HepG2 (cell line): ENCODE data around the gene SSU72. TPM values are rescaled to one million over a fixed set of nuclear protein-coding genes. Genes with fewer than 3 reads are reported as not detected.
"Not testable (repeated sequence)": the region's sequence is repeated elsewhere in the genome, so short reads cannot be mapped to it uniquely, and the experiment has no call there.

ENCODE experiments used
- ATAC-seq: fragments of 200-7000 bp; cut with Tn5 transposase; 3 replicates; pipeline ENCODE4 v1.9.1; 2020; ENCODE audit warnings: mild to moderate bottlenecking, moderate library complexity
- BruUV-seq: library from RNA; stranded (reverse); fragments of 400-500 nt; replicated peaks from 2 replicates; lab custom pipeline; 2021; lab: Mats Ljungman, UMichigan
- CTCF ChIA-PET: fragments of 300-600 bp; formaldehyde crosslinking; extraction: SDS; loops from one replicate; lab custom pipeline; 2021; ENCODE audit warnings: low total read pairs, inconsistent platforms, low intra/inter-chr PET ratio; lab: Yijun Ruan, JAX
- POLR2A ChIA-PET: fragments of 350-600 bp; sonication (Branson Sonifier 250); formaldehyde crosslinking; loops from one replicate; lab custom pipeline; 2020; ENCODE audit warnings: antibody characterized with exemption, inconsistent platforms; lab: Yijun Ruan, JAX
- DNase-seq: peaks from one replicate; pipeline ENCODE4 v3.0.0-alpha.2; 2015; ENCODE audit warnings: low spot score
- FAIRE-seq: peaks from 3 replicates; lab custom pipeline; 2011; peaks lifted over from hg19 to GRCh38; lab: Jason Lieb, UNC
- H2AFZ ChIP-seq: one replicate; pipeline ENCODE4 v1.6.1; 2011; ENCODE audit warnings: low read length, inconsistent platforms
- H3K27ac ChIP-seq: fragments of 300-600 bp; 3 replicates; pipeline ENCODE4 v1.8.0; 2011; ENCODE audit warnings: mixed run types, mild to moderate bottlenecking, mixed read lengths, low read length, inconsistent platforms; ENCODE audit not compliant: insufficient read depth; ENCODE audit errors: extremely low read length
- H3K27me3 ChIP-seq, 2 experiments: fragments of 200-600 bp in 1 of 2; 2 replicates in 1 of 2; 3 replicates in 1 of 2; pipeline versions ENCODE4 v1.6.0 to v1.8.0; 2011; ENCODE audit warnings: low read length in 2 of 2, mild to moderate bottlenecking in 2 of 2, moderate library complexity in 2 of 2, inconsistent platforms in 1 of 2; ENCODE audit not compliant: insufficient read depth in 2 of 2, control insufficient read depth in 1 of 2
- H3K36me3 ChIP-seq, 2 experiments: fragments of 200-600 bp in 1 of 2; replicated peaks in 1 of 2; 2 replicates in 1 of 2; 3 replicates in 1 of 2; pipeline versions ENCODE4 v1.5.1 to v1.8.0; 2011; ENCODE audit warnings: low read length in 2 of 2, inconsistent platforms in 1 of 2; ENCODE audit not compliant: insufficient read depth in 2 of 2, control insufficient read depth in 1 of 2
- H3K4me1 ChIP-seq: 2 replicates; pipeline ENCODE4 v1.5.1; 2012; ENCODE audit warnings: low read length, inconsistent platforms; ENCODE audit not compliant: insufficient read depth
- H3K4me2 ChIP-seq: 2 replicates; pipeline ENCODE4 v1.6.0; 2011; ENCODE audit warnings: low read depth, low read length, inconsistent platforms
- H3K4me3 ChIP-seq, 3 experiments: fragments of 200-600 bp in 1 of 3; sonication (generic), shearing (Covaris generic) in 1 of 3; replicated peaks in 1 of 3; 2 replicates each; pipeline ENCODE4 v1.5.1; 2011 to 2016; ENCODE audit warnings: low read length in 3 of 3, inconsistent platforms in 2 of 3, low read depth in 2 of 3, mild to moderate bottlenecking in 2 of 3, control low read depth in 1 of 3, mixed read lengths in 1 of 3; ENCODE audit not compliant: insufficient read depth in 1 of 3
- H3K79me2 ChIP-seq: one replicate; pipeline ENCODE4 v1.6.1; 2011; ENCODE audit warnings: low read length, inconsistent platforms; ENCODE audit not compliant: insufficient read depth
- H3K9ac ChIP-seq: 2 replicates; pipeline ENCODE4 v1.6.0; 2011; ENCODE audit warnings: mild to moderate bottlenecking, low read depth, low read length, inconsistent platforms; ENCODE audit not compliant: insufficient read depth
- H3K9me3 ChIP-seq: 2 replicates; pipeline ENCODE4 v1.5.1; 2012; ENCODE audit warnings: mild to moderate bottlenecking, low read length
- H4K20me1 ChIP-seq: 2 replicates; pipeline ENCODE4 v1.6.0; 2011; ENCODE audit warnings: inconsistent platforms, mild to moderate bottlenecking, low read length, moderate library complexity; ENCODE audit not compliant: insufficient read depth
- WGBS: methylation state at CpG from one replicate; pipeline ENCODE4 v1.1.6; 2017; ENCODE audit warnings: low lambda C conversion rate; 5-methylcytosine and 5-hydroxymethylcytosine counted together
- in situ Hi-C: cut with HindIII; loops from 2 replicates; pipeline ENCODE4 v1.10.0; 2017; ENCODE audit warnings: low pct_unique_long_range_greater_than_20kb; ENCODE audit not compliant: extremely low pct_ligation_motif_present
- intact Hi-C: fragments of 100-400 bp; cut with micrococcal nuclease; formaldehyde crosslinking; loops from one replicate; pipeline ENCODE4 v1.10.0; 2022; ENCODE audit not compliant: unreplicated experiment
- polyA plus RNA-seq, 8 experiments: library from polyadenylated mRNA; depleted of rRNA in 3 of 8; stranded (reverse) in 7 of 8; unstranded in 1 of 8; fragments of >200 nt; fragmentation: Illumina TruSeq in 4 of 8; extraction: Trizol in 4 of 8; gene quantifications; 2 replicates each; pipeline versions ENCODE4 v1.2.1 to v1.2.3, GENCODE V29; 2011 to 2016; ENCODE audit warnings: low read depth in 4 of 8, missing spikeins in 1 of 8, mixed read lengths in 1 of 8; ENCODE audit not compliant: insufficient read depth in 1 of 8
- total RNA-seq, 5 experiments: library from RNA; depleted of rRNA; stranded (reverse); fragments of >200 nt; fragmentation: Illumina TruSeq; extraction: Trizol; gene quantifications; 2 replicates each; pipeline ENCODE4 v1.2.3, GENCODE V29; 2016; ENCODE audit warnings: low read depth in 1 of 5

SSU72 gene
- total and polyA plus RNA-seq, 2 of the 13 experiments (the other 11 are each of a cell fraction or from before 2014, with no cell fraction given): 42.8 to 67.1 TPM

DNA sequence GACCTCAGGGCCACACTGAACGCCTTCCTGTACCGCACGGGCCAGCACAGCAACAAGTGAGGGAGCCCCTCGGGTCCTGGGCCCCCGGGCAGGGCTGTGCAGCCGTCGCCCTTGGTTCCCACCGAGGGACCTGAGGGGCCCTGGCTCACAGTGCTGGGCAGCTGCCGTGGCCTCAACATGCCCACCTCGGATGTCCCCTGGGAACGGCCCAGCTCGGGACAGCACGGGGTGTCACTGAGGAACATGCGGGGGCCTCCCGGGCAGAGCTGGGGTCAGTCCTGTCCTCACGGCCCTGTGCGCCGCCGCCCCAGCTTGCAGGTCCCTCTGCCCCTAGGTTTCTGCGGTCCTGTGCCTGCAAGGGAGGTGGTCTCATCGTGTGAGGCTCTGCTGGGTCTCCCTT lies 48.2 kb downstream of the SSU72 start:
- H2AFZ ChIP-seq, H3K79me2 ChIP-seq, FAIRE-seq, H3K27ac ChIP-seq, in situ Hi-C loops, H3K4me2 ChIP-seq, H3K9me3 ChIP-seq, H3K27me3 ChIP-seq, BruUV-seq, H3K4me1 ChIP-seq, H4K20me1 ChIP-seq, H3K9ac ChIP-seq, DNase-seq, H3K4me3 ChIP-seq, ATAC-seq, POLR2A ChIA-PET, intact Hi-C loops, CTCF ChIA-PET: not testable (repeated sequence)
- H3K36me3 ChIP-seq: peaks cover 19 to 33% of the 10 kb centered on the region in 2 experiments; a peak in 4 of 5 replicates
- 94% methylated on average over 11 of the region's 21 CpGs for WGBS

DNA sequence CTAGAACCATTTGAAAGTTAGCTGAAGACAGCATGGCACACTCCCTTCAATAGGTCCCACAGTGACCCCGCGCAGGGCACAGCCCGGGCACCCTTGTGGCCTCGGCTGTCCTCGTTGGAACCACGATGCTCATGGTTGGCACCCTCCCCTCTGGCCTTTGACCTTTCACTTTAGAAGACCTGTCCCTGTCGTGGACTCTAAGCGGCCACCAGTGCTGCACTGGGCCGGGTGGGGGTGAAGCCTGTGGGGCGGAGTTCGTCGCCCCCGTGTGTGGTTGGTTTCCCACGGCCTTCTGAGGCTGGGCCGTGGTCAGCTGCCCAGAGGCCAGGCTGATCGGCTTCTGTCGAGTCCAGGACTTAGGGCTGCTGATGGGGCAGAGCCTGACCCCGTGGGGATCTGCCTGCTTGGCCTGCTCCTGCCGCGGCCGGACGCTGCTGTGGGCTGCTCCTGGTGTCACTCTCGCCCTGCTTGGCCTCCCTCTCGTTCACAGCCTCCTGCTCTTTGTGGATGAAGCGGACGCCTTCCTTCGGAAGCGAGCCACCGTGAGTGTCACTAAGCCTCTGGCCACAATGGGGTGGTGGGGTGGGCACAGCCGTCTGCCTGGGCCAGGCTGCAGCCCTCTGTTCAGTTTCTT lies 49.8 kb downstream of the SSU72 start:
- CTCF ChIA-PET, H3K4me1 ChIP-seq, H3K4me2 ChIP-seq, H4K20me1 ChIP-seq, in situ Hi-C loops, H3K9me3 ChIP-seq, H3K27ac ChIP-seq, H3K79me2 ChIP-seq, POLR2A ChIA-PET, DNase-seq, H3K27me3 ChIP-seq, BruUV-seq, ATAC-seq, H3K9ac ChIP-seq, FAIRE-seq, intact Hi-C loops, H2AFZ ChIP-seq, H3K4me3 ChIP-seq: not testable (repeated sequence)
- peaks cover 20 to 38% of the 10 kb centered on the region in 2 experiments; a peak in 4 of 5 replicates for H3K36me3 ChIP-seq
- WGBS: 98% methylated on average over 20 of the region's 30 CpGs

DNA sequence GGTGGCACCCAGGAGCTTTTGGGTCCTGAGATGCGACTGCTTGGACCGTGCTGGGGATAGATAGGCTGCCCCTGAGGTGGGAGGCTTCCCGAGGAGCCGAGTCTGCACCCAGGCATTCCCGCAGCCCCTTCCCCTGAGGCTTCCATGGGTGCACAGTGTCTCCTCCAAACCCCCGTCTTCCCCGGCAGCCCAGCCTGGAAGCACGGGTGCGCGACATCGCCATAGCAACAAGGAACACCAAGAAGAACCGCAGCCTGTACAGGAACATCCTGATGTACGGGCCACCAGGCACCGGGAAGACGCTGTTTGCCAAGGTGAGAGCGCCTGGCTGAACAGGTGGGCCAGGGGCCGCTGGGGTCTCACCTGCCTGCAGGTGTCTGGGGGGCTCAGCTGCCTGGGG lies 51.0 kb downstream of the SSU72 start:
- H3K4me1 ChIP-seq, POLR2A ChIA-PET, DNase-seq, H2AFZ ChIP-seq, H3K4me2 ChIP-seq, FAIRE-seq, ATAC-seq, H3K9me3 ChIP-seq, H3K9ac ChIP-seq, in situ Hi-C loops, H4K20me1 ChIP-seq, H3K79me2 ChIP-seq, intact Hi-C loops, H3K27ac ChIP-seq, H3K27me3 ChIP-seq, H3K4me3 ChIP-seq, CTCF ChIA-PET, BruUV-seq: not testable (repeated sequence)
- H3K36me3 ChIP-seq: peaks cover 12 to 30% of the 10 kb centered on the region in 2 experiments; a peak in 4 of 5 replicates
- WGBS: 98% methylated on average over 8 of the region's 17 CpGs
